Endodermal cell (in vitro differentiated cells): ENCODE data around the gene ZNF222. TPM values are rescaled to one million over a fixed set of nuclear protein-coding genes. Genes with fewer than 3 reads are reported as not detected.

ENCODE experiments used
- DNase-seq: peaks from one replicate; pipeline ENCODE4 v3.0.0-alpha.2; 2017
- H3K27ac ChIP-seq: 2 replicates; pipeline ENCODE4 v1.5.1; 2013; ENCODE audit warnings: mild to moderate bottlenecking, low read depth, low read length, moderate library complexity
- H3K27me3 ChIP-seq: 2 replicates; pipeline ENCODE4 v1.6.1; 2013; ENCODE audit warnings: mild to moderate bottlenecking, low read length, moderate library complexity; ENCODE audit not compliant: insufficient read depth, control insufficient read depth, poor library complexity, severe bottlenecking
- H3K36me3 ChIP-seq: 2 replicates; pipeline ENCODE4 v1.7.0; 2013; ENCODE audit warnings: mild to moderate bottlenecking, low read length, moderate library complexity; ENCODE audit not compliant: control insufficient read depth, insufficient read depth
- H3K4me1 ChIP-seq: one replicate; pipeline ENCODE4 v1.7.0; 2013; ENCODE audit warnings: low read length; ENCODE audit not compliant: control insufficient read depth, insufficient read depth
- H3K4me3 ChIP-seq: 2 replicates; pipeline ENCODE4 v1.5.1; 2013; ENCODE audit warnings: mild to moderate bottlenecking, low read length, moderate library complexity
- H3K9ac ChIP-seq: 2 replicates; pipeline ENCODE4 v1.6.1; 2013; ENCODE audit warnings: mild to moderate bottlenecking, low read length, moderate library complexity; ENCODE audit not compliant: poor library complexity, severe bottlenecking; ENCODE audit errors: extremely low read depth
- H3K9me3 ChIP-seq: 2 replicates; pipeline ENCODE4 v1.6.1; 2013; ENCODE audit warnings: mild to moderate bottlenecking, low read length, moderate library complexity; ENCODE audit not compliant: control insufficient read depth
- H3K27ac Mint-ChIP-seq: 2 replicates; pipeline ENCODE4 v1.8.0; 2020; ENCODE audit warnings: mixed read lengths
- H3K27me3 Mint-ChIP-seq: 2 replicates; pipeline ENCODE4 v1.8.0; 2021; ENCODE audit warnings: mild to moderate bottlenecking, mixed read lengths; ENCODE audit not compliant: insufficient read depth
- H3K36me3 Mint-ChIP-seq: 2 replicates; pipeline ENCODE4 v1.8.0; 2020; ENCODE audit warnings: low read depth, mixed read lengths
- H3K4me1 Mint-ChIP-seq: 2 replicates; pipeline ENCODE4 v1.8.0; 2020; ENCODE audit warnings: mixed read lengths
- H3K4me3 Mint-ChIP-seq: 2 replicates; pipeline ENCODE4 v1.8.0; 2020; ENCODE audit warnings: mild to moderate bottlenecking, moderate library complexity, mixed read lengths
- H3K9me3 Mint-ChIP-seq: 2 replicates; pipeline ENCODE4 v1.8.0; 2020; ENCODE audit warnings: mild to moderate bottlenecking, mixed read lengths
- CTCF ChIP-seq: fragments of 200-600 bp; sonication (generic); conservative IDR thresholded peaks from 2 replicates; pipeline ENCODE4 v1.5.0; 2021; ENCODE audit warnings: antibody characterized with exemption, mild to moderate bottlenecking
- WGBS, 2 experiments: methylation state at CpG; one replicate each; pipeline versions ENCODE4 v1.1.5 to v1.1.7; 2013; ENCODE audit warnings: missing lambda C conversion rate in 2 of 2, mixed read lengths in 1 of 2; ENCODE audit not compliant: insufficient coverage in 1 of 2, insufficient read length in 1 of 2; 5-methylcytosine and 5-hydroxymethylcytosine counted together
- total RNA-seq, 2 donors: library from RNA; stranded (reverse); fragmentation: NEBNext Ultra II Directional in 1 of 2; extraction: Animal tissue kit (Norgen Biotek cat#: 25700) in 1 of 2; gene quantifications; 2 replicates in 1 of 2; 3 replicates in 1 of 2; pipeline ENCODE4 v1.2.1, GENCODE V29; 2021

ZNF222 gene
- total RNA-seq, 2 donors from 2014 or later: 5.0 to 6.0 TPM

GRCh38 chr19:44005973-44006372 is 19.2 kb upstream of the ZNF222 start:
- H3K27me3 ChIP-seq: no peaks in the 10 kb centered on the region
- no peak for DNase-seq
- Mint-ChIP-seq H3K9me3 (peaks cover 34% of the 10 kb centered on the region), H3K27ac (no peak overlapping the region), H3K36me3 (peaks cover 49% of the 10 kb centered on the region), H3K4me1 (peaks cover 9% of the 10 kb centered on the region), H3K27me3 (peaks cover 5% of the 10 kb centered on the region), H3K4me3 (no peak overlapping the region)
- TF ChIP-seq CTCF: no peak
- H3K36me3 ChIP-seq: peaks cover 30% of the 10 kb centered on the region
- H3K9me3 ChIP-seq: peaks cover 24% of the 10 kb centered on the region
- no peak overlapping the region for H3K9ac ChIP-seq
- H3K4me1 ChIP-seq: no peaks in the 10 kb centered on the region
- H3K4me3 ChIP-seq: no peak overlapping the region
- no peak overlapping the region for H3K27ac ChIP-seq
- WGBS, 2 experiments: 89% methylated on average over 1 of the region's 1 CpG; no CpG with 5 or more reads in 1 of the 2 experiments

- Histone ChIP-seq H3K27me3 (no peaks in the 10 kb centered on the region), H3K27ac (no peak overlapping the region), H3K4me1 (no peaks in the 10 kb centered on the region), H3K9me3 (peaks cover 32% of the 10 kb centered on the region), H3K4me3 (no peak overlapping the region), H3K36me3 (peaks cover 34% of the 10 kb centered on the region), H3K9ac (no peak overlapping the region)
- Mint-ChIP-seq H3K27me3 (peaks cover 3% of the 10 kb centered on the region), H3K36me3 (peaks cover 61% of the 10 kb centered on the region), H3K27ac (no peak overlapping the region), H3K9me3 (peaks cover 47% of the 10 kb centered on the region), H3K4me3 (no peak overlapping the region), H3K4me1 (peaks cover 3% of the 10 kb centered on the region)
- 92 to 94% methylated on average over 5 to 6 of the region's 6 CpGs for WGBS, 2 experiments
- TF ChIP-seq CTCF: no peak
- no peak for DNase-seq
Measured at GRCh38 chr19:44007473-44007872, 17.7 kb upstream of the ZNF222 start.

DNA sequence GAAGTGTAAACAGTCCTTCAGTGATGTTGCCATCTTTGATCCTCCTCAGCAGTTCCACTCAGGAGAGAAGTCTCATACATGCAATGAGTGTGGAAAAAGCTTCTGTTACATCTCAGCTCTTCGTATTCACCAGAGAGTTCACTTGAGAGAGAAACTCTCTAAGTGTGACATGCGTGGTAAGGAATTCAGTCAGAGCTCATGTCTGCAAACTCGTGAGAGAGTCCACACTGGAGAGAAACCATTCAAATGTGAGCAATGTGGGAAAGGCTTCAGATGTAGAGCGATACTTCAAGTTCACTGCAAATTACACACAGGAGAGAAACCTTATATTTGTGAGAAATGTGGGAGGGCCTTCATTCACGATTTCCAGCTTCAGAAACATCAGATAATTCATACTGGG is 14.7 kb upstream of the ZNF222 start:
- no peaks in the 10 kb centered on the region for H3K4me1 Mint-ChIP-seq
- no peak for DNase-seq
- Histone ChIP-seq H3K36me3 (peaks cover 34% of the 10 kb centered on the region), H3K27me3 (no peaks in the 10 kb centered on the region), H3K9ac (no peak overlapping the region), H3K27ac (no peak overlapping the region), H3K4me3 (peak overlapping the region; percentile 13), H3K9me3 (peaks cover 32% of the 10 kb centered on the region), H3K4me1 (no peaks in the 10 kb centered on the region)
- no peak overlapping the region for H3K27ac Mint-ChIP-seq
- H3K4me3 Mint-ChIP-seq: no peak overlapping the region
- TF ChIP-seq CTCF: no peak
- H3K36me3 Mint-ChIP-seq: peaks cover 64% of the 10 kb centered on the region
- H3K9me3 Mint-ChIP-seq: peaks cover 72% of the 10 kb centered on the region
- no peaks in the 10 kb centered on the region for H3K27me3 Mint-ChIP-seq
- WGBS, 2 experiments: 92 to 94% methylated on average over 5 of the region's 5 CpGs
